Measurements from ENCODE around the gene ROPN1B.

DNA sequence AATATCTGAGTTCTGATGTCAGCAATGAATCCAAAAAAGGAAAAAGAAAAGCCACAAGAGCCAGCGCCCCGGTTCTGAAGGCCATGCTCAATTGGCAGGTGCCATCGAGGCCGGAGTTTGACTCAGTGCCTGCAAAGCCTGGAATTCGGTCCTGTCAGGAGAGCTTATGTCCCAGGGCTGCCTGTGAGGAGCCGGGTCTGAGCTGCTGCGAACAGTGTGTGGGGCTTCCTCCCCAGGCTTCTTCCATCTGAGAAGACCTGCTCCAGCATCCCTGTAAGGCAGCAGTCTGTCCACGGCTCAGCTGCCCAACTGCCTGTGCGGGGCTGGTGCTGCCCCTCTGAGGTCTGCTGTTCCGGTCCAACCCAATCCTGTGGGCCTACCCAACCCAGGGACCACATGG, 46.1 kb downstream of the ROPN1B start:
- TF ChIP-seq, protein P1, sequence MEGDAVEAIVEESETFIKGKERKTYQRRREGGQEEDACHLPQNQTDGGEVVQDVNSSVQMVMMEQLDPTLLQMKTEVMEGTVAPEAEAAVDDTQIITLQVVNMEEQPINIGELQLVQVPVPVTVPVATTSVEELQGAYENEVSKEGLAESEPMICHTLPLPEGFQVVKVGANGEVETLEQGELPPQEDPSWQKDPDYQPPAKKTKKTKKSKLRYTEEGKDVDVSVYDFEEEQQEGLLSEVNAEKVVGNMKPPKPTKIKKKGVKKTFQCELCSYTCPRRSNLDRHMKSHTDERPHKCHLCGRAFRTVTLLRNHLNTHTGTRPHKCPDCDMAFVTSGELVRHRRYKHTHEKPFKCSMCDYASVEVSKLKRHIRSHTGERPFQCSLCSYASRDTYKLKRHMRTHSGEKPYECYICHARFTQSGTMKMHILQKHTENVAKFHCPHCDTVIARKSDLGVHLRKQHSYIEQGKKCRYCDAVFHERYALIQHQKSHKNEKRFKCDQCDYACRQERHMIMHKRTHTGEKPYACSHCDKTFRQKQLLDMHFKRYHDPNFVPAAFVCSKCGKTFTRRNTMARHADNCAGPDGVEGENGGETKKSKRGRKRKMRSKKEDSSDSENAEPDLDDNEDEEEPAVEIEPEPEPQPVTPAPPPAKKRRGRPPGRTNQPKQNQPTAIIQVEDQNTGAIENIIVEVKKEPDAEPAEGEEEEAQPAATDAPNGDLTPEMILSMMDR (conservative IDR thresholded peaks at IDR 0.05 in 1 of 2, IDR thresholded peaks at IDR 0.05 in 1 of 2; ENCODE audit: low read depth in 1 of 2, low read length in 2 of 2), result no peak
- no peak for TF ChIP-seq EZH2 (IDR thresholded peaks at IDR 0.05; ENCODE audit: low read length, missing control alignments)

Data from fibroblast of lung (primary cell).